ENCODE measurements around the gene MYPOP. TPM values are rescaled to one million over a fixed set of nuclear protein-coding genes. Genes with fewer than 3 reads are reported as not detected.

MYPOP gene
- total and polyA plus RNA-seq, 2 of the 13 experiments (the other 11 are each of a cell fraction or from before 2014, with no cell fraction given) = 2.3 to 2.7 TPM

GRCh38 chr19:45882652-45883585, 19.5 kb downstream of the MYPOP start (continued):
- TF ChIP-seq AKNA (CRISPR knock-in tag; IDR thresholded peaks at IDR 0.05; ENCODE audit: borderline replicate concordance) (no peak), SIN3B (IDR thresholded peaks at IDR 0.05; ENCODE audit: low read length) (peak; percentile 47; the same call in 1 of the 2 replicates), SNAPC2 (CRISPR knock-in tag; IDR thresholded peaks at IDR 0.05) (peak; percentile 66; the same call in 1 of the 2 replicates), THAP11 (CRISPR knock-in tag; IDR thresholded peaks at IDR 0.05) (peak; percentile 87), SKIL (CRISPR knock-in tag; IDR thresholded peaks at IDR 0.05; ENCODE audit: borderline replicate concordance) (peak; percentile 73), PRDM10 (CRISPR knock-in tag; IDR thresholded peaks at IDR 0.05; ENCODE audit: low read depth) (peak; percentile 82), KLF13 (CRISPR knock-in tag; IDR thresholded peaks at IDR 0.05) (no peak), KDM4B (CRISPR knock-in tag; IDR thresholded peaks at IDR 0.05) (peak; percentile 86; the same call in 1 of the 2 replicates), FOXC1 (CRISPR knock-in tag; IDR thresholded peaks at IDR 0.05; ENCODE audit: borderline replicate concordance) (no peak), CBX1 (IDR thresholded peaks at IDR 0.05; ENCODE audit: low read depth) (peak; percentile 91), ZBTB42 (CRISPR knock-in tag; IDR thresholded peaks at IDR 0.05) (0 out of 2 replicates have a peak, but pooled peaks have one; percentile 51), ZNF556 (CRISPR knock-in tag; IDR thresholded peaks at IDR 0.05; ENCODE audit: borderline replicate concordance) (peak; percentile 73), ZNF143 (CRISPR knock-in tag; IDR thresholded peaks at IDR 0.05) (peak; percentile 67; the same call in 1 of the 2 replicates), MATR3 (CRISPR knock-in tag; IDR thresholded peaks at IDR 0.05) (no peak), ZSCAN12 (CRISPR knock-in tag; IDR thresholded peaks at IDR 0.05) (no peak), GMEB1 (CRISPR knock-in tag; IDR thresholded peaks at IDR 0.05; ENCODE audit: borderline replicate concordance) (peak; percentile 68)
